GM12878 (cell line): ENCODE results near the gene CA11. TPM values are rescaled to one million over a fixed set of nuclear protein-coding genes. Genes with fewer than 3 reads are reported as not detected.

Experiments
- ATF7 ChIP-seq: fragments of 450-650 bp; IDR thresholded peaks from 2 replicates; pipeline ENCODE4 v1.6.1; 2016; ENCODE audit warnings: low read depth, mild to moderate bottlenecking
- BRCA1 ChIP-seq: IDR thresholded peaks from 2 replicates; pipeline ENCODE4 v1.6.1; 2011; ENCODE audit warnings: low read depth, low read length, improper control_type of control experiment
- CBFB ChIP-seq: IDR thresholded peaks from 2 replicates; pipeline ENCODE4 v1.6.1; 2016; ENCODE audit warnings: antibody characterized with exemption, low read depth
- CHD2 ChIP-seq: IDR thresholded peaks from 2 replicates; pipeline ENCODE4 v1.6.1; 2011; ENCODE audit warnings: low read depth, low read length, improper control_type of control experiment, borderline replicate concordance
- ESRRA ChIP-seq: IDR thresholded peaks from 2 replicates; pipeline ENCODE4 v1.6.1; 2012; ENCODE audit warnings: mild to moderate bottlenecking, low read length, improper control_type of control experiment
- FOXM1 ChIP-seq: IDR thresholded peaks from 2 replicates; pipeline ENCODE4 v1.6.1; 2012; ENCODE audit warnings: low read depth, mild to moderate bottlenecking, inconsistent platforms, low read length, moderate library complexity
- GATAD2B ChIP-seq: fragments of 450-650 bp; conservative IDR thresholded peaks from 2 replicates; pipeline ENCODE4 v1.6.1; 2017; ENCODE audit warnings: low read depth, mild to moderate bottlenecking, moderate library complexity
- HCFC1 ChIP-seq: fragments of 150-350 bp; IDR thresholded peaks from 2 replicates; pipeline ENCODE4 v1.6.1; 2014; ENCODE audit warnings: low read length
- MLLT1 ChIP-seq: fragments of 450-650 bp; IDR thresholded peaks from 2 replicates; pipeline ENCODE4 v1.6.1; 2016; ENCODE audit warnings: mild to moderate bottlenecking
- MTA2 ChIP-seq: fragments of 450-650 bp; IDR thresholded peaks from 2 replicates; pipeline ENCODE4 v1.6.1; 2016; ENCODE audit warnings: low read depth, mild to moderate bottlenecking, moderate library complexity
- MYB ChIP-seq: fragments of 150-350 bp; IDR thresholded peaks from 2 replicates; pipeline ENCODE4 v1.6.1; 2014; ENCODE audit warnings: mild to moderate bottlenecking, low read depth, low read length, borderline replicate concordance
- NRF1 ChIP-seq: conservative IDR thresholded peaks from 2 replicates; pipeline ENCODE4 v1.6.1; 2011; ENCODE audit warnings: mild to moderate bottlenecking, low read depth, low read length, improper control_type of control experiment
- POLR2A ChIP-seq: IDR thresholded peaks from 2 replicates; pipeline ENCODE4 v1.6.1; 2011; ENCODE audit warnings: low read depth, mild to moderate bottlenecking, low read length
- PRDM15 ChIP-seq: fragments of 450-650 bp; formaldehyde crosslinking; IDR thresholded peaks from 2 replicates; pipeline ENCODE4 v1.4.0; 2020; ENCODE audit warnings: mild to moderate bottlenecking, moderate library complexity
- RBBP5 ChIP-seq: fragments of 200-600 bp; sonication (generic); conservative IDR thresholded peaks from 2 replicates; pipeline ENCODE4 v1.6.1; 2016
- SIX5 ChIP-seq: IDR thresholded peaks from 2 replicates; pipeline ENCODE4 v1.6.1; 2011; ENCODE audit warnings: mild to moderate bottlenecking, low read depth, low read length, moderate library complexity; ENCODE audit not compliant: severe bottlenecking
- SP1 ChIP-seq: IDR thresholded peaks from one replicate; pipeline ENCODE4 v1.6.1; 2011; ENCODE audit warnings: low read depth, low read length
- TCF12 ChIP-seq: IDR thresholded peaks from 2 replicates; pipeline ENCODE4 v1.6.1; 2011; ENCODE audit warnings: low read depth, mild to moderate bottlenecking, low read length
- ZNF217 ChIP-seq: fragments of 450-650 bp; IDR thresholded peaks from 2 replicates; pipeline ENCODE4 v1.6.1; 2017; ENCODE audit warnings: antibody characterized with exemption, mild to moderate bottlenecking
- ZNF687 ChIP-seq: fragments of 450-650 bp; IDR thresholded peaks from 2 replicates; pipeline ENCODE4 v1.6.1; 2017; ENCODE audit warnings: mild to moderate bottlenecking, moderate library complexity
- polyA plus RNA-seq, 11 experiments: library from polyadenylated mRNA; depleted of rRNA in 4 of 11; unstranded in 6 of 11; stranded (reverse) in 5 of 11; fragments of >200 nt; fragmentation: Nextera tagmentation in 4 of 11; fragmentation: Illumina TruSeq in 1 of 11; extraction: Ambion mirVana in 4 of 11; extraction: Trizol in 1 of 11; gene quantifications; 1 replicate in 1 of 11; 2 replicates in 10 of 11; pipeline versions ENCODE4 v1.2.1 to v1.2.3, GENCODE V29; 2011 to 2016; ENCODE audit warnings: inconsistent platforms in 2 of 11, missing spikeins in 2 of 11, low read depth in 1 of 11
- total RNA-seq, 4 experiments: library from RNA; depleted of rRNA in 3 of 4; stranded (reverse); fragments of >200 nt in 3 of 4; fragmentation: Illumina TruSeq in 1 of 4; extraction: Trizol in 1 of 4; gene quantifications; 2 replicates each; pipeline versions ENCODE4 v1.2.1 to v1.2.3, GENCODE V29; 2013 to 2021
- TF ChIP-seq, protein P1 (sequence below): IDR thresholded peaks from 2 replicates; pipeline ENCODE4 v1.6.1; 2011; ENCODE audit warnings: borderline replicate concordance, low read depth, mild to moderate bottlenecking, moderate library complexity, mixed read lengths, low read length; ENCODE audit not compliant: insufficient read depth; ENCODE audit errors: extremely low read length

CA11 gene
- total and polyA plus RNA-seq, 10 of the 15 experiments (the other 5 are each of a cell fraction or from before 2014, with no cell fraction given) = 1.7 to 7.5 (median 2.4) TPM

DNA sequence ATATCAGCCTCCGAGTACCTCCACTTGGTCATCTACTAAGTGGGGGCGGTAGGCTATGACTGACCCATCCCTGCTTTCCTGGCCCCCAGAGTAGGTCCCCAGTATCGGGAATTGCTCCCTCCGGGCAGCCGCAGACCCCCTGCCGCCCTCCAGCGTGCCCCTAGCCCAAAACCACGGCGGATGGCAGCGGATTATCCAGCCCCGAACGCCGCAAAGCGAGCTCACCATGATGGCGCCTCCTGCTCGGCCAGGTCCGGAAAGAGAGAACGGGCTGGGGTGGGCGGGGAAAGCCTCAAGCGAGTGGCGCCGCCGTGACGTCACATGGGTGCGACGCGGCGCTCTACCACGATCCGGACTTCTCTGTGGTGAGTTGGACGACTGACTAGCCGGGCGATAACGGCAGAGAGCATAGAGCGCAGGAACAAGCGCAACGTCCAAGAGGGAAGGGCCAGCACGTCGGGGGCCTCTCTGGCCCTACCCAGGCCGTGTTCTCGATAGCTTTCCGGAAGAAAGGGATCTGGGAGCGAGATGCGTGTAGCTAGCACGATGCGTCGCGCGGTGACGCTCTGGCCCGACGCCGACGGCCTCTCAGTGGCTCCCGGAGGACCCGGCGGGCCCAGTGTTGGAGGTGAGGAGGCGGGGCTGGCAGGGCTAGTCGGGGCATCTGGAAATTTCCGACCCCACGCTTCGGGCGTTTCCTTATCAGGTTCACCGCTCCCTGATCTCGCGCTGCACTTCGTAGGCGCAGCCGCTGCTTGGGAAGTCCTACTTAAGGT is 26.9 kb downstream of the CA11 start, which contains the start of the genes RPL18 and SPHK2 (continued):
- TF ChIP-seq ZNF687 (peak; percentile 56; the same call in 1 of the 2 replicates), SP1 (peak; percentile 76), HCFC1 (peak; percentile 94), CBFB (peak; percentile 96), SIX5 (peak; percentile 73), GATAD2B (no peak; the same call in 1 of the 2 replicates), PRDM15 (CRISPR knock-in tag) (no peak), ZNF217 (no peak), TCF12 (peak; percentile 15; the same call in 1 of the 2 replicates), RBBP5 (peak; percentile 94; the same call in 1 of the 2 replicates), BRCA1 (no peak), ESRRA (peak; percentile 48; the same call in 1 of the 2 replicates), CHD2 (peak; percentile 81; the same call in 1 of the 2 replicates), POLR2A (peak; percentile 99), MTA2 (no peak; the same call in 1 of the 2 replicates), ATF7 (peak; percentile 92), MYB (no peak), MLLT1 (peak; percentile 85), FOXM1 (no peak), NRF1 (no peak)
- TF ChIP-seq, protein P1, sequence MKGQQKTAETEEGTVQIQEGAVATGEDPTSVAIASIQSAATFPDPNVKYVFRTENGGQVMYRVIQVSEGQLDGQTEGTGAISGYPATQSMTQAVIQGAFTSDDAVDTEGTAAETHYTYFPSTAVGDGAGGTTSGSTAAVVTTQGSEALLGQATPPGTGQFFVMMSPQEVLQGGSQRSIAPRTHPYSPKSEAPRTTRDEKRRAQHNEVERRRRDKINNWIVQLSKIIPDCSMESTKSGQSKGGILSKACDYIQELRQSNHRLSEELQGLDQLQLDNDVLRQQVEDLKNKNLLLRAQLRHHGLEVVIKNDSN = no peak
